Esophagus squamous epithelium (tissue), 4 donors: Measurements from ENCODE around the gene SIRPB2.

Experiments
- CTCF ChIP-seq, 6 experiments: fragments of 450-650 bp in 4 of 6; fragments of 200-600 bp in 2 of 6; sonication (generic) in 2 of 6; IDR thresholded peaks; one replicate each; pipeline ENCODE4 v1.5.1; 2016 to 2019; ENCODE audit warnings: antibody characterized with exemption in 6 of 6, mild to moderate bottlenecking in 4 of 6, moderate library complexity in 4 of 6
- POLR2A ChIP-seq, 4 donors: fragments of 450-650 bp; IDR thresholded peaks; one replicate each; pipeline ENCODE4 v1.6.1; 2017; ENCODE audit warnings: antibody characterized with exemption in 4 of 4, mild to moderate bottlenecking in 4 of 4, moderate library complexity in 3 of 4

- TF ChIP-seq CTCF (IDR thresholded peaks at IDR 0.05) = no peak
- no peak for TF ChIP-seq POLR2A (IDR thresholded peaks at IDR 0.05)
Measured at GRCh38 chr20:1457992-1458391, 33.2 kb downstream of the SIRPB2 start.
